GM18502 (cell line): Measurements from ENCODE around the gene HTRA1.

ENCODE experiments used
- ATAC-seq: cut with Tn5 transposase; IDR thresholded peaks from one replicate; pipeline ENCODE4 v1.9.1; 2021; ENCODE audit warnings: mild to moderate bottlenecking; ENCODE audit not compliant: unreplicated experiment, poor library complexity

HTRA1 gene

GRCh38 chr10:122454071-122454470, 7.3 kb upstream of the HTRA1 start:
- ATAC-seq = no peak

- no peak for ATAC-seq
These were observed 6.7 kb upstream of the HTRA1 start, which contains the start of gene ARMS2 for GRCh38 chr10:122454603-122455080. Gene ARMS2, plus strand, starts transcription at chr10:122454653. Its CDS starts 75 bp downstream, at chr10:122454728.

DNA sequence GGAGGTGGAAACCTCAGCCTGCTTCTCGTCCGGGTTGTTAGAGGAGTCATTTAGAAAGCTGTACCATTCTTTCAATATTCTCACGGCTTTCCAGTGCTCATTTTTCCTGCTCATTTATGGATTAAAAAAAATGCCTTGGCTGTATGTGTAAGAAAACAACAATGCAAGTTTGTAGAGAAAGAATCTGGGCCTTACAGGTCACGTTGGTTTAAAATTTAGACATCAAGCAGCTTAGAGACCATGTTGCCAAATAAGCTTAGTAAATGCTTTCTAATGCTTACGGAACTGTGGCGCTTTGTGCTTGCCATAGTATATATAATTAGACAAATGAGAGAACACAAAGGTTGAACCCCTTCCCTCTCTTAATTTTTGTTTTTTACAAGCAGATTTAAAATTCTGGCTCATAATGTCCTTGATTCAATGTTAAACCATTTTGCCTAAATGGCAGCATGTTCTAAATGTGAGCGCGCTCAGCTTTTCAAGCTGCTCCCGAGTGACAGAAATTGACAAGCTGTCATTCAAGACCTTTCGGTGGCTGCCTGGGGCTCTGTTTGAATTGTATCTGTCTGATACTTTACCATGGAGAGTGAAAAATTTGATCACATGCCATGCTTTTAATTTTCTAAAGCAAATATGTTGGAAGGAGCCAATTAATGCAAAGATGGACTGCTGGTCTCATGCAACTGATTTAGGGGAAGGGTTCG, 5.8 kb upstream of the HTRA1 start:
- no peak for ATAC-seq

DNA sequence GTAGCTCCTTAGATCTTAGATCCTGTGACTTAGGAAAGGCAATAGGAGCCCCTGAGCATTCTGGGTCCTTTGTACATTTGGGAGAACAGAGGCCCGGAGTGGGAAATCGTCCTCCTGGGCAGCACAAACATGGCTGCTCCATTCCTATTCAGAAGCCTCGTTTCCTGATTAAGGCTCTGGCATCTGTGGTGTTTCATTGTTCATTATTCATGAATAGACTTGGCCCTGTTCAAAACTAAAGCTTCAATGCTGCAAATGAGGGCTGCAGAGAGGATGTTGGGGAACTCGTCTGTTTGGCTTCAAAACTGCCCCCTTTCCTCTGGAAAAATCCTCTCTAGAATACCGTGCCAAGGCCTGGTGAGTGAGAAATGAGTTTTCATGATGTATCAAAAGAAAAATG, 3.4 kb upstream of the HTRA1 start:
- ATAC-seq = no peak

- no peak for ATAC-seq
These were observed 2.7 kb upstream of the HTRA1 start for GRCh38 chr10:122458693-122459092.

DNA sequence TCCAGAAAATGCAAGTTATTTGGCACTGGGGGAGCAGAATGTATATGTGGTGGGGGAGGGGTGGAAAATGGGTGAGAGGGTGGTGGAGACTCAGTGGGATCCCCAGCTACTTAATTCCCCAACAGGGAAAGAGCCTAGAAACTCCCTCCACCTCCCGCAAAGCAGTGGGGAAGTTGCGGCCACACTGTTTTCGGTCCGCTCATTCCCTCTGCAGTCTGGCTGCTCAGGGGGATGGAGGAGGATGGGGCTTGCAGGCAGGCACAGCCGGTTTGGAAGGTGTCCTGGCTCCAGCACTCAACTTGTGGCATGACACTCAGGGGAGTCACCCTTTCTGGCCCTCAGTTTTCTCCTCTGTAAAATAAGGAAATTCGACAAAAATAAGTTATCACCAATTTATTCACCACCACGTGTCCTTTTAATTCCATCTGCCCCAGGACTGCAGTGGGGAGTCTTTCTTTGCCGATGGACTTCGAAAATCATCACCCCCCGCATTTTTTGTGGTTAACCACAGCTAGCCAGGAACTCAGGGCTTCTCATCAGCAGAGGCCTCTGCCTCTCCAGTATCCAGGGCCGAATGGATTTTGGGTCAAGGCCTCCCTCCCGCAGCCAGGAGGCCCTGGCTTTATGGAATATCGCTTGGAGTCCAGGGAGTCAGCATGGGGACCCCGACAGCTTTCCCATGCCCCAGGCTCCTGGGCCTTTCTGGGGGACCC, 1.6 kb upstream of the HTRA1 start:
- no peak for ATAC-seq

DNA sequence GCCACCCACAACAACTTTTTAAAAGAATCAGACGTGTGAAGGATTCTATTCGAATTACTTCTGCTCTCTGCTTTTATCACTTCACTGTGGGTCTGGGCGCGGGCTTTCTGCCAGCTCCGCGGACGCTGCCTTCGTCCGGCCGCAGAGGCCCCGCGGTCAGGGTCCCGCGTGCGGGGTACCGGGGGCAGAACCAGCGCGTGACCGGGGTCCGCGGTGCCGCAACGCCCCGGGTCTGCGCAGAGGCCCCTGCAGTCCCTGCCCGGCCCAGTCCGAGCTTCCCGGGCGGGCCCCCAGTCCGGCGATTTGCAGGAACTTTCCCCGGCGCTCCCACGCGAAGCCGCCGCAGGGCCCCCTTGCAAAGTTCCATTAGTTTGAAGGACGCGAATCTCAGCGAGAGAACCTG, 461 bp upstream of the HTRA1 start:
- no peak for ATAC-seq

GRCh38 chr10:122461729-122462532, 578 bp downstream of the HTRA1 start:
- ATAC-seq = no peak

DNA sequence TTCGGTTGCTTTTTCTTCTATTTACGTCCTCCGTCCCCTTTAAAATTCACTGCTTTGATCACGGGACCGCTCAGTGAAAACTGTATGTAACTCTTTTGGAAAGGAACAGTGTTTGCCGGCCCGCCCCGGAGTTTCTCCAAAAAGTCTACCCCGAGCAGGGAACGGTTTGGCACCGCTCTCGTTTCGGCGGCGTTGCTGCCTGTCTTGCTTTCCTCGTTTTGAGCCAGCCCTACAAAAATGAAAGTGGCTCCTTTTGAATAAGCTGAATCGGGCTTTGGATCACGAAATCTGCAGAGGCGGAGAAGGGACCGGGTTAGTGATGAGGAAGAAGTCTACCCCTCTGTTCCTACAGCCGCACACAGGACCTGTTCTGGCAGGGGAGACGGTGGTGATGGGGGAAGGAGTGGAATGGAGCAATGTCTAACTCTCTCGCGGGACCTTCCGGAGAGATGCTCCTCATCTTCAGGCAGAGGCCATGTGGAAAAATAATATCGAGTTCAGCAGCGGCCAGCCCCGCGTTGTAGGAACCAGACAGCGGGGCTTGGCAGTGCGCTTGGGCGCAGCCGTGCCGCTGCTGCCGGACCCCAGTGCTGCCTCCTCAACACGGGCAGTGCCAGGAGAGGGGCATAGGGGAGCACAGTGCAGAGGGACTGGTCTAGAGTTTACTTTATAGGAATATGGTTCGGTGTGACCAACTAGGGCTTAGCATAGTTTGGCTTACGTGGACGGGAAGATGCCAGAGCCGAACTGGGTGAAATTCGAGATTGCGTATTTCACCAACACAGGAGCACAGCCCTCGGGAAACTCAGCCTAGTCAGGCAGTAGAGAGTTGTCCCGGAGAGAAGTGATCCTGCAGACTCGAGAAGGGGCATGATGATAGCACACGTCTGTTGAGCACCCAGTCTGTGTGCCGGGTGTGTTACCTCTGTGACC, 1.4 kb downstream of the HTRA1 start:
- ATAC-seq = no peak

DNA sequence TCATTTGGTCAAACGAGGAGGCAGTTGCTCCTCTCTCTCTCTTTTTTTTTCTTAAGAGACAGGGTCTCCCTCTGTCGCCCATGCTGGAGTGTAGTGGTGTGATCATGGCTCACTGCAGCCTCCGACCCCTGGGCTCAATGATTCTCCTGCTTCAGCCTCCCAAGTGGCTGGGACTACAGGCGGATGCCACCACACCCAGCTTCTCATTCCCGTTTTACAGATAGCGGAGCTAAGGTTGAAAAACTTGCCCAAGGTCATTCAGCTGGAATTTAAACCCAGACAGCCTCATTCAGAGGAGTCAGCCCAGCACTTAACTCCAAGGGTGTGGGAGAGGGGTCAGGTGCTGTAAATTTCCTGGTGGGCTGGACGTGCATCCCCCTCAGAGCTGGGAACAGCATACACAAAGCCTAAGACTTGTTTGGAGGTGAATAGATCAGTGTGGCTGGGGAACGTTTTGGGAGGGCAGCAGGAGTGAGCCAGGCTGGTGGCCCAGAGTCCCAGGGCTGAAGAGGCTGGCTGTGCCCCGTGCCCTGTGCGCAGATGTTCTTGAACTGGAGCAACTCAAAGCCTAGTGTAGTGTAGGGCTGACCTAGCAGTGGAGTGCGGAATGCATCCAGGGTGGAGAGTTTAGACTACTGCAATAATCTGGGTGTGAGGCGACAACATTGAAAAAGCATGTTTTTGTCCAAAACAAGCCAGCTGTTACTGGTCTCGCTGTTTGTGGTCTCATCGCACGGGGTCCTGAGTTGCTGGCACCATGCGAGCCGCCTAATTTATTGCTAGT, 2.3 kb downstream of the HTRA1 start:
- ATAC-seq = no peak

- ATAC-seq = no peak
These were observed 2.8 kb downstream of the HTRA1 start for GRCh38 chr10:122464250-122464510.

- ATAC-seq = no peak
These were observed 3.2 kb downstream of the HTRA1 start for GRCh38 chr10:122464586-122464985.

DNA sequence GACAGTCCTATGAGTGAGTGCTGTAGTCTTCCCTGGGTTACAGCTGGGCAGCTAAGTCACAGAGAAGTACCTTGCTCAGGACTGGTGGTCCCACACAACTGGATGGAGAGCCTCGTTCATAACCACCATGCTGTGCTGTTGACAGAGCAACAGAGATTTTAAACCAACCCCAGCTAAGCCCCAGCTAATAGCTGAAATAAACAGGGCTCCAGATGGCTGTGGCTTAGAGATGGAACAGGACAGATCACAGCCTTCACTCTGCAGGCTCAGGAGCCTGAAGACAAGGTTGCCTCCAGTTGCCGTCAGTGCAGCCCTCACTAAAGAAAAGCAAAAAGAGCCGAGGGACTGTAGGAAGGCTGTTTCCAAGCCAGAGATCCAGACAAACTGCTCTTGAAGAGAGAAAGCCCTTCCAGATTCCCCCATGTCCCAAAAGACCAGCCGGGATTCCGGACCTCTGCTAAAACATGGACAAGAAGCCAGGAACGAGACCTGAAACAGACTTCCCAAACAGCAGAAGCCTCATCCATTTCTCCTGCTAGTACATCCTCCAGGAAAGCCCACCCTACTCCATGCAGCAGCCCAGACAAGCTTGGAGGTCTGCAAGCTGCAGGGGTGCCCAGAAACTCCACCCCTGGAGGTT, 4.2 kb downstream of the HTRA1 start:
- ATAC-seq = no peak

DNA sequence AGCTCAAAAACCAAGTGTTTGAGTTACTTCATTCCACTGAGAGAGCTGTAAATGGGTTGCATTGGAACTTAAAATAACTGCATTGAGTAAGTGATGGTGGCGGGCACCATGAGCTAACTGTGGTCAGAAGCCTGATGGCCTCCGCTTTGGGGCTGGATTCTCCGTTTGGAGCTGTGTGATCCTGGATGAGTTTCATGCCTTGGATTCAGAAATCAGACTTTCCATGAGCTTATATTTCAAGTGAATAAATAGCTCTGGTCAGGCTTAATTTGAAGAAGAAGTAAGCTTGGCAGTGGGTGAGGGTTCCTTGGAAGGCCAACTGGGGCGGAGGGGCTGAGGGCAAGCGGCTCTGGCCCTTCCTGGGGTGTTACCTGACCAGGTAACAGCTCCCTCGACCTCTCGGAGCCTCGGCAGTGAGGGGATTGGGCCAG, 5.6 kb downstream of the HTRA1 start:
- ATAC-seq = no peak

DNA sequence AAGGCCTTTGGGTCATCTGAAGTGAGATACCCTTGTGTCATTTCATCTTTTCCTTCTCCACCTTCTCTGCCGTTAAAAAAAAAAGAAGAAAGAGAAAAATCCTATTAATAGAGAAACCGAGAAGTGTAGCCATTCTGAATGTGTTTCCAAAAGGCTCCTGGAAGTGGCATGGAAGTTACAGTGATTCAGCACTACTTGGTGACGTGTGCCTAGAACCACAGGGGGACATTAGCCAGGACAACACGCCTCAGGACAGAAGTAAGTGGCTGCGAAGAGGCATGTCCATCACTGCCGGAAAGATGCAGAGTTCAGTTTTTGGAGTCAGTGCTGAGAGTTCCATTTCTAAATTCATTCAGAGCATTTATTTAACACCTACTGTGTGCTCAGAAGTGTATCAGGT, 6.3 kb downstream of the HTRA1 start:
- no peak for ATAC-seq

- ATAC-seq = no peak
These were observed 7.1 kb downstream of the HTRA1 start for GRCh38 chr10:122468307-122468925.

GRCh38 chr10:122468926-122469781, 7.8 kb downstream of the HTRA1 start:
- no peak for ATAC-seq

- no peak for ATAC-seq
These were observed 8.5 kb downstream of the HTRA1 start for GRCh38 chr10:122469848-122470247.
